HepG2 (cell line): ENCODE measurements around the gene HPCAL1. TPM values are rescaled to one million over a fixed set of nuclear protein-coding genes. Genes with fewer than 3 reads are reported as not detected.

Experiments used
- CBX2 ChIP-seq, 2 experiments: fragments of 200-600 bp in 1 of 2; sonication (generic); formaldehyde crosslinking in 1 of 2; IDR thresholded peaks; 2 replicates each; pipeline versions ENCODE4 v1.7.0 to v1.8.1; 2018 to 2022; ENCODE audit warnings: low read depth in 2 of 2, low read length in 1 of 2, mild to moderate bottlenecking in 1 of 2, missing genetic modification reagents in 1 of 2
- ERF ChIP-seq: IDR thresholded peaks from 2 replicates; pipeline ENCODE4 v1.6.1; 2018; ENCODE audit warnings: missing biosample characterization, missing genetic modification reagents
- KMT2B ChIP-seq: IDR thresholded peaks from 2 replicates; pipeline ENCODE4 v1.6.1; 2016; ENCODE audit warnings: missing genetic modification reagents, missing compliant biosample characterization
- MAZ ChIP-seq, 2 experiments: sonication (generic) in 1 of 2; formaldehyde crosslinking in 1 of 2; IDR thresholded peaks; 2 replicates each; pipeline versions ENCODE4 v1.5.0 to v1.6.1; 2012 to 2020; ENCODE audit warnings: low read depth in 2 of 2, mild to moderate bottlenecking in 2 of 2, borderline replicate concordance in 1 of 2, improper control_type of control experiment in 1 of 2, low read length in 1 of 2, missing genetic modification reagents in 1 of 2, moderate library complexity in 1 of 2
- MBNL3 ChIP-seq: fragments of 250-450 bp; sonication (Bioruptor Pico); conservative IDR thresholded peaks from 2 replicates; pipeline ENCODE4 v1.8.0; 2022; ENCODE audit warnings: mild to moderate bottlenecking, inconsistent platforms
- POGZ ChIP-seq: sonication (generic); formaldehyde crosslinking; IDR thresholded peaks from 2 replicates; pipeline ENCODE4 v1.4.0; 2020; ENCODE audit warnings: mild to moderate bottlenecking, missing genetic modification reagents
- RERE ChIP-seq: IDR thresholded peaks from 2 replicates; pipeline ENCODE4 v1.6.1; 2016; ENCODE audit warnings: low read depth, missing genetic modification reagents, missing compliant biosample characterization
- RNF2 ChIP-seq: fragments of 450-650 bp; conservative IDR thresholded peaks from 2 replicates; pipeline ENCODE4 v1.6.1; 2016; ENCODE audit warnings: low read depth
- TFAP4 ChIP-seq: sonication (generic); IDR thresholded peaks from 2 replicates; pipeline ENCODE4 v1.6.1; 2016; ENCODE audit warnings: low read depth, borderline replicate concordance
- WIZ ChIP-seq: sonication (generic); formaldehyde crosslinking; IDR thresholded peaks from 2 replicates; pipeline ENCODE4 v1.5.1; 2020; ENCODE audit warnings: mild to moderate bottlenecking, missing genetic modification reagents
- YEATS2 ChIP-seq: sonication (generic); formaldehyde crosslinking; IDR thresholded peaks from 2 replicates; pipeline ENCODE4 v1.4.0; 2020; ENCODE audit warnings: missing genetic modification reagents, borderline replicate concordance
- ZNF251 ChIP-seq: sonication (generic); formaldehyde crosslinking; IDR thresholded peaks from 2 replicates; pipeline ENCODE4 v1.9.0; 2021; ENCODE audit warnings: mild to moderate bottlenecking, missing genetic modification reagents
- ZNF256 ChIP-seq: sonication (generic); formaldehyde crosslinking; conservative IDR thresholded peaks from 2 replicates; pipeline ENCODE4 v1.4.0; 2020; ENCODE audit warnings: missing genetic modification reagents
- ZNF30 ChIP-seq: sonication (generic); formaldehyde crosslinking; IDR thresholded peaks from 2 replicates; pipeline ENCODE4 v1.5.0; 2020; ENCODE audit warnings: mild to moderate bottlenecking, missing genetic modification reagents
- polyA plus RNA-seq, 8 experiments: library from polyadenylated mRNA; depleted of rRNA in 3 of 8; stranded (reverse) in 7 of 8; unstranded in 1 of 8; fragments of >200 nt; fragmentation: Illumina TruSeq in 4 of 8; extraction: Trizol in 4 of 8; gene quantifications; 2 replicates each; pipeline versions ENCODE4 v1.2.1 to v1.2.3, GENCODE V29; 2011 to 2016; ENCODE audit warnings: low read depth in 4 of 8, missing spikeins in 1 of 8, mixed read lengths in 1 of 8; ENCODE audit not compliant: insufficient read depth in 1 of 8
- total RNA-seq, 5 experiments: library from RNA; depleted of rRNA; stranded (reverse); fragments of >200 nt; fragmentation: Illumina TruSeq; extraction: Trizol; gene quantifications; 2 replicates each; pipeline ENCODE4 v1.2.3, GENCODE V29; 2016; ENCODE audit warnings: low read depth in 1 of 5
- TF ChIP-seq, protein P1 (sequence below): IDR thresholded peaks from 2 replicates; pipeline ENCODE4 v1.6.1; 2018; ENCODE audit warnings: missing genetic modification reagents
- TF ChIP-seq, protein P2 (sequence below): sonication (generic); formaldehyde crosslinking; conservative IDR thresholded peaks from 2 replicates; pipeline ENCODE4 v1.4.0; 2020; ENCODE audit warnings: mild to moderate bottlenecking, missing genetic modification reagents, moderate library complexity

HPCAL1 gene
- total and polyA plus RNA-seq, 2 of the 13 experiments (the other 11 are each of a cell fraction or from before 2014, with no cell fraction given), result 29.5 to 29.9 TPM

DNA sequence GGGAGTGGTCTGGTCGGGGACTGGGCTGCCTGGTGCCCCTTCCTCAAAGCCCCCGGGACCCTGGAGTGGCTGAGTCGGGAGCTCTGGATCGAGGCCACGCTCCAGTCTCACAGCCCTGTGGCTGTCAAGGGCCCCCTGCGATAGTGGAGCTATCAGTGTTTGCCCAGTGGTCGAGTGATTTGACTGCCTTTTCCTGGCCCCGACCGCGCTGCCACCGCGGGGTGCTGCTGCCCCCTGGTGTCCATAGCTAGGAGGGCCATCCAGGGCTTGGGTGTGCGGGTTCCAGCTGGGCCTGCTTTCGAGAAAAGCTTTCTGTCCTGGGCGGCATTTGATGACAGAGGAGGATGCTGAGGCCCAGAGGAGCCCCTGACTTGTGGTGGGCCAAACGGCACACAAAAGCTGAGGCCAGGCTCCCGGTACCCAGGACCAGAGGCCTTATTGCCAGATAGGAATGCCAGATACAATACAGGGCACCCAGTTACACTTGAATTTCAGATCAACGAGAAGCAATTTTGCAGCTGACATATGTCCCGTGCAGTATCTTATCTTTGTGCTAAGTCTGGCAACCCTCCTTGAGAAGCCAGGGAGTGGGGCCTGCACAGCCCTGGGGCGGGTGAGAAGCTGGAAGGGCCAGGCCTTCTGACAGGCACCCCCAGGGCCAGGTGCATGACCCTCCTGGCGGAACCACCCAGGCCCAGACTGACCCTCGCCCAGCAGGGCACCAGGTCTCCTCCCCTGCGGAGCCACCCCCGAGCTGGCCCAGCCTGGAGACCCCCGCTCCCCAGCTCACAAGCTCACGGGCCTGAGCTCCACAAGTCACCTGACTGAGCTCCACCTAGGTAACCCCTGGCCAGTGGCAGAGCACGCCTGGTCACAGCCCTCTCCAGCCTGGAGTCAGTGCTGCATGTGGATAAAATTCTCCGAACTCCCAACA lies 132.4 kb downstream of the HPCAL1 start (continued):
- TF ChIP-seq RERE (CRISPR knock-in tag) (no peak), TFAP4 (peak; percentile 69; the same call in 1 of the 2 replicates), ZNF30 (no peak), YEATS2 (CRISPR knock-in tag) (0 out of 2 replicates have a peak, but pooled peaks have one; percentile 56), CBX2 (IDR thresholded peaks at IDR 0.05; ENCODE audit: low read depth, low read length) (no peak), CBX2 (CRISPR knock-in tag; IDR thresholded peaks at IDR 0.05; ENCODE audit: low read depth) (no peak), RNF2 (no peak), MAZ (IDR thresholded peaks at IDR 0.05; ENCODE audit: borderline replicate concordance, low read depth, low read length) (peak; percentile 67; the same call in 1 of the 2 replicates), MAZ (CRISPR knock-in tag; IDR thresholded peaks at IDR 0.05; ENCODE audit: low read depth) (0 out of 2 replicates have a peak, but pooled peaks have one; percentile 63), KMT2B (0 out of 2 replicates have a peak, but pooled peaks have one; percentile 29), POGZ (CRISPR knock-in tag) (no peak), ZNF256 (CRISPR knock-in tag) (no peak), MBNL3 (CRISPR knock-in tag) (no peak), ERF (peak; percentile 83), WIZ (CRISPR knock-in tag) (no peak), ZNF251 (CRISPR knock-in tag) (no peak)
- TF ChIP-seq, protein P1, sequence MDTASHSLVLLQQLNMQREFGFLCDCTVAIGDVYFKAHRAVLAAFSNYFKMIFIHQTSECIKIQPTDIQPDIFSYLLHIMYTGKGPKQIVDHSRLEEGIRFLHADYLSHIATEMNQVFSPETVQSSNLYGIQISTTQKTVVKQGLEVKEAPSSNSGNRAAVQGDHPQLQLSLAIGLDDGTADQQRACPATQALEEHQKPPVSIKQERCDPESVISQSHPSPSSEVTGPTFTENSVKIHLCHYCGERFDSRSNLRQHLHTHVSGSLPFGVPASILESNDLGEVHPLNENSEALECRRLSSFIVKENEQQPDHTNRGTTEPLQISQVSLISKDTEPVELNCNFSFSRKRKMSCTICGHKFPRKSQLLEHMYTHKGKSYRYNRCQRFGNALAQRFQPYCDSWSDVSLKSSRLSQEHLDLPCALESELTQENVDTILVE (CRISPR knock-in tag), result 0 out of 2 replicates have a peak, but pooled peaks have one; percentile 48
- TF ChIP-seq, protein P2, sequence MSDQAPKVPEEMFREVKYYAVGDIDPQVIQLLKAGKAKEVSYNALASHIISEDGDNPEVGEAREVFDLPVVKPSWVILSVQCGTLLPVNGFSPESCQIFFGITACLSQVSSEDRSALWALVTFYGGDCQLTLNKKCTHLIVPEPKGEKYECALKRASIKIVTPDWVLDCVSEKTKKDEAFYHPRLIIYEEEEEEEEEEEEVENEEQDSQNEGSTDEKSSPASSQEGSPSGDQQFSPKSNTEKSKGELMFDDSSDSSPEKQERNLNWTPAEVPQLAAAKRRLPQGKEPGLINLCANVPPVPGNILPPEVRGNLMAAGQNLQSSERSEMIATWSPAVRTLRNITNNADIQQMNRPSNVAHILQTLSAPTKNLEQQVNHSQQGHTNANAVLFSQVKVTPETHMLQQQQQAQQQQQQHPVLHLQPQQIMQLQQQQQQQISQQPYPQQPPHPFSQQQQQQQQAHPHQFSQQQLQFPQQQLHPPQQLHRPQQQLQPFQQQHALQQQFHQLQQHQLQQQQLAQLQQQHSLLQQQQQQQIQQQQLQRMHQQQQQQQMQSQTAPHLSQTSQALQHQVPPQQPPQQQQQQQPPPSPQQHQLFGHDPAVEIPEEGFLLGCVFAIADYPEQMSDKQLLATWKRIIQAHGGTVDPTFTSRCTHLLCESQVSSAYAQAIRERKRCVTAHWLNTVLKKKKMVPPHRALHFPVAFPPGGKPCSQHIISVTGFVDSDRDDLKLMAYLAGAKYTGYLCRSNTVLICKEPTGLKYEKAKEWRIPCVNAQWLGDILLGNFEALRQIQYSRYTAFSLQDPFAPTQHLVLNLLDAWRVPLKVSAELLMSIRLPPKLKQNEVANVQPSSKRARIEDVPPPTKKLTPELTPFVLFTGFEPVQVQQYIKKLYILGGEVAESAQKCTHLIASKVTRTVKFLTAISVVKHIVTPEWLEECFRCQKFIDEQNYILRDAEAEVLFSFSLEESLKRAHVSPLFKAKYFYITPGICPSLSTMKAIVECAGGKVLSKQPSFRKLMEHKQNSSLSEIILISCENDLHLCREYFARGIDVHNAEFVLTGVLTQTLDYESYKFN (CRISPR knock-in tag), result 0 out of 2 replicates have a peak, but pooled peaks have one; percentile 31
